Measurements from ENCODE around the gene WDR75. TPM values are rescaled to one million over a fixed set of nuclear protein-coding genes. Genes with fewer than 3 reads are reported as not detected.

WDR75 gene
- total and polyA plus RNA-seq, 2 of the 13 experiments (the other 11 are each of a cell fraction or from before 2014, with no cell fraction given): 63.0 to 74.1 TPM

GRCh38 chr2:189407281-189408209, 33.7 kb upstream of the WDR75 start:
- no peak for TF ChIP-seq GABPB1 (CRISPR knock-in tag; IDR thresholded peaks at IDR 0.05)
- no peak for TF ChIP-seq THRA (CRISPR knock-in tag; IDR thresholded peaks at IDR 0.05; ENCODE audit: borderline replicate concordance)
- TF ChIP-seq PBX2 (CRISPR knock-in tag; IDR thresholded peaks at IDR 0.05): no peak
- TF ChIP-seq ARNTL (CRISPR knock-in tag; IDR thresholded peaks at IDR 0.05): no peak
- TF ChIP-seq ZFYVE20 (CRISPR knock-in tag; IDR thresholded peaks at IDR 0.05; ENCODE audit: borderline replicate concordance, low read depth): no peak
- no peak for TF ChIP-seq MTA3 (CRISPR knock-in tag; IDR thresholded peaks at IDR 0.05)
- no peak for TF ChIP-seq TRIM24 (CRISPR knock-in tag; IDR thresholded peaks at IDR 0.05)
- no peak for TF ChIP-seq NFATC3 (CRISPR knock-in tag; IDR thresholded peaks at IDR 0.05)
- TF ChIP-seq CEBPG (CRISPR knock-in tag; IDR thresholded peaks at IDR 0.05): no peak
- no peak for TF ChIP-seq MXD4 (CRISPR knock-in tag; IDR thresholded peaks at IDR 0.05)
- TF ChIP-seq CHCHD3 (CRISPR knock-in tag; IDR thresholded peaks at IDR 0.05): no peak
- TF ChIP-seq POLR2A (IDR thresholded peaks at IDR 0.05; ENCODE audit: insufficient read depth in 1 of 2, low read depth in 2 of 2, low read length in 2 of 2): no peak
- CTCF ChIA-PET (ENCODE audit: low intra/inter-chr PET ratio, low total read pairs): no interaction called here
- intact Hi-C loops (cut with micrococcal nuclease; ENCODE audit: unreplicated experiment): no loop called here
- no TSS peak for BruUV-seq (replicated peaks)
- DNase-seq (ENCODE audit: low spot score) (no peak), ATAC-seq (no peak), FAIRE-seq (no peak)
- no peaks in the 10 kb centered on the region for H3K27me3 ChIP-seq (ENCODE audit: control insufficient read depth in 1 of 2, insufficient read depth in 2 of 2, low read length in 2 of 2)
- H3K79me2 ChIP-seq (ENCODE audit: insufficient read depth, low read length): no peaks in the 10 kb centered on the region
- H3K4me1 ChIP-seq (ENCODE audit: insufficient read depth, low read length): no peaks in the 10 kb centered on the region
- WGBS (ENCODE audit: low lambda C conversion rate): under 1% methylated on average over 4 of the region's 4 CpGs
- POLR2A ChIA-PET: no interaction called here
- no peak overlapping the region for H3K27ac ChIP-seq (ENCODE audit: extremely low read length, insufficient read depth, low read length)
- in situ Hi-C loops (cut with HindIII; ENCODE audit: extremely low pct_ligation_motif_present, low pct_unique_long_range_greater_than_20kb): loop anchor here (25.0 kb wide), 2 partner anchors 420 to 645 kb away; no protein-coding TSS in a partner anchor
- no peak overlapping the region for H3K4me3 ChIP-seq (replicated peaks in 1 of 3; ENCODE audit: insufficient read depth in 1 of 3, low read depth in 2 of 3, low read length in 3 of 3)
- H4K20me1 ChIP-seq (ENCODE audit: insufficient read depth, low read length): no peaks in the 10 kb centered on the region; the same call in 1 of the 2 replicates
- H3K9ac ChIP-seq (ENCODE audit: insufficient read depth, low read depth, low read length): no peak overlapping the region
- no peak overlapping the region for H2AFZ ChIP-seq (ENCODE audit: low read length)
- no peak overlapping the region for H3K4me2 ChIP-seq (ENCODE audit: low read depth, low read length)
- H3K9me3 ChIP-seq (ENCODE audit: low read length): no peaks in the 10 kb centered on the region
- H3K36me3 ChIP-seq (replicated peaks in 1 of 2; ENCODE audit: control insufficient read depth in 1 of 2, insufficient read depth in 2 of 2, low read length in 2 of 2): no peaks in the 10 kb centered on the region
